MCF 10A (cell line): ENCODE measurements around the gene TCTN2. TPM values are rescaled to one million over a fixed set of nuclear protein-coding genes. Genes with fewer than 3 reads are reported as not detected.

ENCODE experiments used
- BruUV-seq: library from RNA; stranded (reverse); fragments of 400-500 nt; replicated peaks from 2 replicates; lab custom pipeline; 2021; lab: Mats Ljungman, UMichigan
- CTCF ChIA-PET: fragments of 300-600 bp; sonication (Branson Sonifier 250); formaldehyde crosslinking; extraction: SDS; loops from one replicate; lab custom pipeline; 2021; ENCODE audit warnings: antibody characterized with exemption, inconsistent platforms; lab: Yijun Ruan, JAX
- POLR2A ChIA-PET: fragments of 300-600, 350-650 bp; sonication (Branson Sonifier 250); formaldehyde crosslinking; extraction: SDS; loops from one replicate; lab custom pipeline; 2020; ENCODE audit warnings: antibody characterized with exemption, inconsistent platforms; lab: Yijun Ruan, JAX
- DNase-seq: peaks from one replicate; pipeline ENCODE4 v3.0.0-alpha.2; 2018; ENCODE audit not compliant: unreplicated experiment
- H3K27ac Mint-ChIP-seq: one replicate; pipeline ENCODE4 v1.8.0; 2022; ENCODE audit warnings: mild to moderate bottlenecking, low read depth, mixed read lengths; ENCODE audit not compliant: unreplicated experiment
- H3K27me3 Mint-ChIP-seq: one replicate; pipeline ENCODE4 v1.8.0; 2022; ENCODE audit warnings: mixed read lengths; ENCODE audit not compliant: insufficient read depth, unreplicated experiment
- H3K36me3 Mint-ChIP-seq: one replicate; pipeline ENCODE4 v1.8.0; 2022; ENCODE audit warnings: mild to moderate bottlenecking, moderate library complexity, mixed read lengths; ENCODE audit not compliant: insufficient read depth, unreplicated experiment
- H3K4me1 Mint-ChIP-seq: one replicate; pipeline ENCODE4 v1.8.0; 2022; ENCODE audit warnings: mixed read lengths; ENCODE audit not compliant: insufficient read depth, unreplicated experiment
- H3K4me3 Mint-ChIP-seq: one replicate; pipeline ENCODE4 v1.8.0; 2022; ENCODE audit warnings: mild to moderate bottlenecking, moderate library complexity, mixed read lengths; ENCODE audit not compliant: unreplicated experiment
- H3K9me3 Mint-ChIP-seq: one replicate; pipeline ENCODE4 v1.8.0; 2022; ENCODE audit warnings: mixed read lengths; ENCODE audit not compliant: unreplicated experiment
- CTCF ChIP-seq: fragments of 200-600 bp; IDR thresholded peaks from one replicate; pipeline ENCODE4 v1.8.0; 2022; ENCODE audit warnings: antibody characterized with exemption, mild to moderate bottlenecking; ENCODE audit not compliant: unreplicated experiment
- intact Hi-C: fragments of 100-400 bp; cut with micrococcal nuclease; formaldehyde crosslinking; loops from 2 replicates; pipeline ENCODE4 v1.14.1; 2022
- total RNA-seq: library from RNA; stranded (reverse); gene quantifications from 2 replicates; pipeline ENCODE4 v1.2.3, GENCODE V29; 2022

TCTN2 gene
- total RNA-seq, 1 experiment from 2014 or later = 5.0 TPM

DNA sequence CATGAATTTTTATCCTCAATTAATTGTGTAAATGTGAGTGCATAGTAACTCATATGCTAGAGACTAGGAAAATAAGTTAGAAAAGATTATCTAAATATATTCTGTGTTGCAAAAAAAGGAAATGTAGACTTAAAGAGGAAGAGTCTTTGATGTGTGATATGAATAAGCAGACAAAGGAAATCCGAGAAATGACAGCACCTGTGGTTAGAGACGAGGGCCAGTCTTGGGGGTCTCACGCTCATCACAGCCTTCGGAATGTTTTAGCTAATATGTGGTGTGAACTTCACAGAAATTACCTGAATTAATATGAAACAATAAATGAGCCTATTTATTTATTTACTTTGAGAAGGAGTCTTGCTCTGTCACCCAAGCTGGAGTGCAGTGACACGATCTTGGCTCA lies 52.9 kb downstream of the TCTN2 start:
- POLR2A ChIA-PET = no interaction called here
- H3K27ac Mint-ChIP-seq = no peak overlapping the region
- no peak for TF ChIP-seq CTCF
- H3K27me3 Mint-ChIP-seq = no peaks in the 10 kb centered on the region
- H3K9me3 Mint-ChIP-seq = no peaks in the 10 kb centered on the region
- DNase-seq = no peak
- no peaks in the 10 kb centered on the region for H3K4me1 Mint-ChIP-seq
- CTCF ChIA-PET = interaction anchor here (0.7 kb wide), 1 partner anchor 395 kb away, joined by 3 read pairs; no protein-coding TSS in a partner anchor
- peaks cover 51% of the 10 kb centered on the region for H3K36me3 Mint-ChIP-seq
- BruUV-seq = no TSS peak
- H3K4me3 Mint-ChIP-seq = no peak overlapping the region
- intact Hi-C loops = no loop called here

DNA sequence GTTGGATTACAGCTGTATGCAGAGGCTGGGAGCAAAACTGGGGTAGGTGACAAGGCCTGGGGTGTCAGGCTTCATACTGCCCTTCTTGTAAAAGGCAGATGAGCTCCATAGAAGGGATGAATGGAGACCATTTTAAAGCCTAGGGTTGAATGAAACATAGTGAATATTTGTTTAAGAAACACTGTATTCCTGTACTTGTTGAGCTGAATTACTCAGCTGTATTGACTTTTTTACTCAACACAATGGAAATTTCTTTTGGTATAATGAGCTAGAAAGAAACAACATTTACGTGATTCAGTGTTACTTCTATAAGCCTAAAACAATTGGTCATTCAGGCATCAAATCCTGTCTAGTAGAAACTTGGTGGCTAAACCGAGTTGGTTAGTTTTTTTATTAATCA lies 55.3 kb downstream of the TCTN2 start:
- no peak for DNase-seq
- CTCF ChIA-PET = interaction anchor here (2.1 kb wide), 1 partner anchor 14 kb away, joined by 5 read pairs; the partner anchor contains the start of gene ATP6V0A2
- H3K4me1 Mint-ChIP-seq = no peaks in the 10 kb centered on the region
- H3K27ac Mint-ChIP-seq = no peak overlapping the region
- TF ChIP-seq CTCF = no peak
- BruUV-seq = no TSS peak
- H3K36me3 Mint-ChIP-seq = peaks cover 73% of the 10 kb centered on the region
- no peaks in the 10 kb centered on the region for H3K9me3 Mint-ChIP-seq
- H3K4me3 Mint-ChIP-seq = no peak overlapping the region
- H3K27me3 Mint-ChIP-seq = no peaks in the 10 kb centered on the region
- POLR2A ChIA-PET = no interaction called here
- intact Hi-C loops = no loop called here

GRCh38 chr12:123726962-123727361 lies 56.0 kb downstream of the TCTN2 start:
- POLR2A ChIA-PET = no interaction called here
- CTCF ChIA-PET = interaction anchor here (0.5 to 2.1 kb wide), 2 partner anchors 14 to 80 kb away, joined by 4 to 5 read pairs; partner anchors contain the start of gene ATP6V0A2
- peaks cover 73% of the 10 kb centered on the region for H3K36me3 Mint-ChIP-seq
- no peak overlapping the region for H3K4me3 Mint-ChIP-seq
- intact Hi-C loops = no loop called here
- H3K27ac Mint-ChIP-seq = no peak overlapping the region
- no peaks in the 10 kb centered on the region for H3K9me3 Mint-ChIP-seq
- DNase-seq = no peak
- TF ChIP-seq CTCF = no peak
- BruUV-seq = no TSS peak
- H3K27me3 Mint-ChIP-seq = no peaks in the 10 kb centered on the region
- no peaks in the 10 kb centered on the region for H3K4me1 Mint-ChIP-seq

- CTCF ChIA-PET = no interaction called here
Observed at GRCh38 chr12:123727878-123728277, 57.0 kb downstream of the TCTN2 start.

More at GRCh38 chr12:123727878-123728277, 57.0 kb downstream of the TCTN2 start:
- H3K27me3 Mint-ChIP-seq = no peaks in the 10 kb centered on the region
- H3K27ac Mint-ChIP-seq = no peak overlapping the region
- no peak overlapping the region for H3K4me3 Mint-ChIP-seq
- TF ChIP-seq CTCF = no peak
- DNase-seq = no peak
- no peaks in the 10 kb centered on the region for H3K9me3 Mint-ChIP-seq
- H3K36me3 Mint-ChIP-seq = peaks cover 73% of the 10 kb centered on the region
- POLR2A ChIA-PET = no interaction called here
- no peaks in the 10 kb centered on the region for H3K4me1 Mint-ChIP-seq
- no TSS peak for BruUV-seq
- intact Hi-C loops = no loop called here
